Progenitor cell of endocrine pancreas (in vitro differentiated cells): ENCODE data around the gene FEZ2. TPM values are rescaled to one million over a fixed set of nuclear protein-coding genes. Genes with fewer than 3 reads are reported as not detected.
A peak's percentile ranks its signal among the peaks of the same experiment; 100 is the strongest.
"Not testable (repeated sequence)": the region's sequence is repeated elsewhere in the genome, so short reads cannot be mapped to it uniquely, and the experiment has no call there.

Experiments
- DNase-seq: peaks from one replicate; pipeline ENCODE4 v3.0.0; 2021; ENCODE audit warnings: low spot score; ENCODE audit not compliant: unreplicated experiment
- H3K27ac Mint-ChIP-seq: 2 replicates; pipeline ENCODE4 v1.8.0; 2021; ENCODE audit warnings: mild to moderate bottlenecking, moderate library complexity, mixed read lengths
- H3K27me3 Mint-ChIP-seq: 2 replicates; pipeline ENCODE4 v1.8.0; 2021; ENCODE audit warnings: mixed read lengths
- H3K36me3 Mint-ChIP-seq: 2 replicates; pipeline ENCODE4 v1.8.0; 2022; ENCODE audit warnings: mixed read lengths; ENCODE audit not compliant: insufficient read depth
- H3K4me1 Mint-ChIP-seq: 2 replicates; pipeline ENCODE4 v1.8.0; 2021; ENCODE audit warnings: low read depth, mixed read lengths
- H3K4me3 Mint-ChIP-seq: 2 replicates; pipeline ENCODE4 v1.8.0; 2021; ENCODE audit warnings: low read depth, mild to moderate bottlenecking, moderate library complexity, mixed read lengths
- H3K9me3 Mint-ChIP-seq: 2 replicates; pipeline ENCODE4 v1.8.0; 2021; ENCODE audit warnings: low read depth, mixed read lengths
- total RNA-seq: library from RNA; stranded (reverse); gene quantifications from 2 replicates; pipeline ENCODE4 v1.2.1, GENCODE V29; 2021
- TF ChIP-seq, protein P1 (sequence below): fragments of 200-600 bp; sonication (generic); IDR thresholded peaks from one replicate; pipeline ENCODE4 v1.5.0; 2021; ENCODE audit warnings: antibody characterized with exemption, mild to moderate bottlenecking; ENCODE audit not compliant: unreplicated experiment

The FEZ2 gene
- total RNA-seq, 1 donor from 2014 or later, result 28.7 TPM

GRCh38 chr2:36606925-36607324 lies 9.0 kb upstream of the FEZ2 start:
- Mint-ChIP-seq H3K4me3 (no peak overlapping the region), H3K36me3 (no peaks in the 10 kb centered on the region), H3K27me3 (no peaks in the 10 kb centered on the region), H3K27ac (no peak overlapping the region), H3K4me1 (peaks cover 2% of the 10 kb centered on the region), H3K9me3 (no peaks in the 10 kb centered on the region)
- DNase-seq, result no peak
- TF ChIP-seq, protein P1, sequence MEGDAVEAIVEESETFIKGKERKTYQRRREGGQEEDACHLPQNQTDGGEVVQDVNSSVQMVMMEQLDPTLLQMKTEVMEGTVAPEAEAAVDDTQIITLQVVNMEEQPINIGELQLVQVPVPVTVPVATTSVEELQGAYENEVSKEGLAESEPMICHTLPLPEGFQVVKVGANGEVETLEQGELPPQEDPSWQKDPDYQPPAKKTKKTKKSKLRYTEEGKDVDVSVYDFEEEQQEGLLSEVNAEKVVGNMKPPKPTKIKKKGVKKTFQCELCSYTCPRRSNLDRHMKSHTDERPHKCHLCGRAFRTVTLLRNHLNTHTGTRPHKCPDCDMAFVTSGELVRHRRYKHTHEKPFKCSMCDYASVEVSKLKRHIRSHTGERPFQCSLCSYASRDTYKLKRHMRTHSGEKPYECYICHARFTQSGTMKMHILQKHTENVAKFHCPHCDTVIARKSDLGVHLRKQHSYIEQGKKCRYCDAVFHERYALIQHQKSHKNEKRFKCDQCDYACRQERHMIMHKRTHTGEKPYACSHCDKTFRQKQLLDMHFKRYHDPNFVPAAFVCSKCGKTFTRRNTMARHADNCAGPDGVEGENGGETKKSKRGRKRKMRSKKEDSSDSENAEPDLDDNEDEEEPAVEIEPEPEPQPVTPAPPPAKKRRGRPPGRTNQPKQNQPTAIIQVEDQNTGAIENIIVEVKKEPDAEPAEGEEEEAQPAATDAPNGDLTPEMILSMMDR, result no peak

DNA sequence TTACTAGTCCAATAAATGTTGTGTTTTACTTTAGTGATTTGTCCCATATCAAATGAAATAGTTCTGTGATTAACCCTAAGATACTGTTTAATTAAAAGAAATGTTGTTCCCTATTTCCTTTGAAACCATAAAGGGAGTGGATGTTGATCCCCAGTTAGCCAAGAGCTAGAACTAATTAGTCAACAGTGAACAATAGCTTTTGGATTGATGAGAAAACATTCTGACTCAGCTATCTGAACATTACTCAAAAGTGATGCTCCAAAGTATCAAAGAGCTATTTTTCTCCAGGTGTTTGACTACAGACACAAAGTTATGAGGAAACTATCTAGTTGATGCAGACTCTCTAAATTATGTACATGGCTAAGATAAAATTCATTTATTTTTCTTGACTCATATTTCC lies 7.3 kb upstream of the FEZ2 start:
- Mint-ChIP-seq H3K27me3 (no peaks in the 10 kb centered on the region), H3K9me3 (no peaks in the 10 kb centered on the region), H3K36me3 (no peaks in the 10 kb centered on the region), H3K4me1 (peaks cover 2% of the 10 kb centered on the region), H3K27ac (no peak overlapping the region), H3K4me3 (no peak overlapping the region)
- DNase-seq, result no peak
- TF ChIP-seq, protein P1, result no peak

DNA sequence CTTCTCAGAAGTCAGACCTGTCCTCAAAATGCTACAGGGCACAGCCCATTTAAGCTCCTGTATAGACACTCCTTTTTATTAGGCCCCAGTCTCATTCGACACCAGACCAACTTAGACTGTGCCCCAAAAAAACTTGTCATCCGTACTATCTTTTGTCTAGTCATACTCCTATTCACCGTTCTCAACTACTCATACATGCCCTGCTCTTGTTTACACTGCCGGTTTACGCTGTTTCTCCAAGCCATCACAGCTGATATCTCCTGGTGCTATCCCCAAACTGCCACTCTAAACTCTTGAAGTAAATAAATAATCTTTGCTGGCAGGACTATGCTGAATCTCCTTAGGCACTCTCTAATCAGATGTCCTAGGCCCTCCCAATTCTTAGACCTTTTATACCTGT lies 5.7 kb upstream of the FEZ2 start:
- H3K36me3 Mint-ChIP-seq, H3K4me1 Mint-ChIP-seq, DNase-seq, H3K4me3 Mint-ChIP-seq, H3K9me3 Mint-ChIP-seq, H3K27me3 Mint-ChIP-seq, H3K27ac Mint-ChIP-seq: not testable (repeated sequence)

DNA sequence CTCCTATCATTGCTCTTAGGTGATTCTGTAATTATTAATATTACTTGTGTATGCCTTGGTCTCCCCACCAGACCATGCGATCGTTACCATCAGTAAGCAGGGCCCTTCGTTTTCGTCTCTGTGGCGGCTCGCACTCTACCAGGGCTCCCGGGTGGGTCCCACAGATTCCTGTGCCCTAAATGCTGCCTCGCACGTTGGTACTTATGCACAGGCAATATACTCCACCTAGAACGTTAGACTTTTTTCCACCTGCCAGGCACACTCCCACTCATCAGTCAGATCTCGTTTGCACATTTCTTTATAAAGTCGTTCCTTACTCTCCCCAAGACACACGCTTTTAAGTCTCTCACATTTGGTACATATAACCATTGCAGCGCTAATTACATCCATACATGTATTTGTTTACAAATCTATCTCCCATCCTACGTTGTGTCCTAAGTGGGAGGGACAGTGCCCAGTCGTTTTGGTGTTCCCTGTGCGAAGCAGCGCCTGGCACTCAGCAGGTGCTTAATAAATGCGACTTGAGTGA lies 901 bp downstream of the FEZ2 start:
- no peak for DNase-seq
- H3K4me3 Mint-ChIP-seq, result peak overlapping the region; percentile 83
- peaks cover 25% of the 10 kb centered on the region for H3K4me1 Mint-ChIP-seq
- H3K27me3 Mint-ChIP-seq, result no peaks in the 10 kb centered on the region
- H3K36me3 Mint-ChIP-seq, result peaks cover 6% of the 10 kb centered on the region
- H3K9me3 Mint-ChIP-seq, result no peaks in the 10 kb centered on the region
- peak overlapping the region; percentile 88 for H3K27ac Mint-ChIP-seq
- TF ChIP-seq, protein P1, result no peak

- TF ChIP-seq, protein P1, result no peak
- H3K9me3 Mint-ChIP-seq, result no peaks in the 10 kb centered on the region
- H3K4me1 Mint-ChIP-seq, result peaks cover 28% of the 10 kb centered on the region
These were observed 1.6 kb downstream of the FEZ2 start for GRCh38 chr2:36596397-36596796.

DNA sequence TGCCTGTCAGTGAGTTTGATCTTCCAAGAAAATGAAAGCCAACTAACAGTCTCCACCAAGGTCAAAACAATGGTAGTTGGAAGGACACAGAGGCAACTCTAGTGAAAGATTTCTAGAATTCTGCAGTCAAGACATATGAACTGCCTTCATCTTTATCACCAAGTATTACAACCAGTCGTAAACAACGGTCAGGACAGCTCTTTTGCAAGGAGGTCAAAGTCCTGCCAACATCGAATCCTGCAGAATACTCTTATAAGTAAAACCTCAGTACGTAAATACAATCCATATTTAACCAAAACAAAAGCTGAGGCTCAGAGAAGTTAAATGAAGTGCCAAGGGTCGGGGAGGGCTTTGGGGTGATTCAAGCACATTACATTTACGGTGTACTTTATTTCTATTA lies 3.1 kb downstream of the FEZ2 start:
- peaks cover 6% of the 10 kb centered on the region for H3K36me3 Mint-ChIP-seq
- no peak overlapping the region for H3K4me3 Mint-ChIP-seq
- TF ChIP-seq, protein P1, result no peak
- no peaks in the 10 kb centered on the region for H3K27me3 Mint-ChIP-seq
- H3K9me3 Mint-ChIP-seq, result no peaks in the 10 kb centered on the region
- DNase-seq, result no peak
- no peak overlapping the region for H3K27ac Mint-ChIP-seq
- H3K4me1 Mint-ChIP-seq, result peaks cover 28% of the 10 kb centered on the region

More at GRCh38 chr2:36596397-36596796, 1.6 kb downstream of the FEZ2 start:
- Mint-ChIP-seq H3K27me3 (no peaks in the 10 kb centered on the region), H3K27ac (no peak overlapping the region), H3K36me3 (peaks cover 6% of the 10 kb centered on the region), H3K4me3 (peak overlapping the region; percentile 83)
- no peak for DNase-seq
